Activated T-cell treated with anti-CD3 and anti-CD28 coated beads, Interleukin-2, amount 50 U/mL, for 72 hours (primary cell): ENCODE data around the gene SLC5A10. TPM values are rescaled to one million over a fixed set of nuclear protein-coding genes. Genes with fewer than 3 reads are reported as not detected.

Source experiments
- ATAC-seq, 2 donors: fragments of 150-1000 bp; cut with Tn5 transposase; replicated peaks in 1 of 2; 2 replicates each; pipeline ENCODE4 v1.10.0; 2021; ENCODE audit warnings: moderate library complexity in 2 of 2, mild to moderate bottlenecking in 1 of 2
- DNase-seq, 2 donors: peaks; one replicate each; pipeline ENCODE4 v3.0.0; 2021 to 2022; ENCODE audit warnings: mixed read lengths in 1 of 2
- H3K27ac Mint-ChIP-seq: one replicate; pipeline ENCODE4 v1.8.0; 2022; ENCODE audit warnings: mild to moderate bottlenecking, moderate library complexity, mixed read lengths
- H3K27me3 Mint-ChIP-seq: one replicate; pipeline ENCODE4 v1.8.0; 2022; ENCODE audit warnings: low read depth, mixed read lengths
- H3K36me3 Mint-ChIP-seq, 2 donors: one replicate each; pipeline ENCODE4 v1.8.0; 2022; ENCODE audit warnings: mixed read lengths in 2 of 2, mild to moderate bottlenecking in 1 of 2; ENCODE audit not compliant: insufficient read depth in 2 of 2
- H3K4me1 Mint-ChIP-seq: one replicate; pipeline ENCODE4 v1.8.0; 2022; ENCODE audit warnings: low read depth, mixed read lengths
- H3K4me3 Mint-ChIP-seq, 2 donors: one replicate each; pipeline ENCODE4 v1.8.0; 2022; ENCODE audit warnings: mild to moderate bottlenecking in 2 of 2, mixed read lengths in 2 of 2, moderate library complexity in 2 of 2
- H3K9me3 Mint-ChIP-seq, 2 donors: one replicate each; pipeline ENCODE4 v1.8.0; 2022; ENCODE audit warnings: mixed read lengths in 2 of 2
- total RNA-seq, 2 donors: library from RNA; stranded (reverse); gene quantifications; one replicate each; pipeline ENCODE4 v1.2.3, GENCODE V29; 2022

SLC5A10 gene
- total RNA-seq, 2 donors from 2014 or later = not detected

DNA sequence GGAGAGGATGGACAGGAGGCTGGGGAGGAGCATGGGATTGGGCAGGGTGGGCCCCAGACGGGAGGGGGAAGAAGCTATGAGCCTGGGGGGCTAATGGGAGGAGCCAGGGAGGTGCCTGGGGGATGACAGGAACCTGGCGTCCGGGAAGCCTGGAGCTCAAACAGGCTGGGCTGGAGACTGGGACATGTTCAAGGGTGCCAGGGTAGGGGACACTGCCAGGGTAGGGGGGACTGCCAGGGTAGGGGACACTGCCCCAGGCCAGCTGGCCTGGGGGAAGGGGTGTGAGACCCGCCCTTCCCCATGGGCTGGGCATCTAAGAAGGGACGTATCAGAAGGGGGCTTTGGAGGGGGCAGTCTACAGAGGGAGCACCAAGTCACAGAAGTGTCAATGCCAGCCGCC, 59.6 kb downstream of the SLC5A10 start:
- no peaks in the 10 kb centered on the region for H3K36me3 Mint-ChIP-seq
- no peak for ATAC-seq
- no peak overlapping the region for H3K27ac Mint-ChIP-seq
- H3K4me1 Mint-ChIP-seq = no peaks in the 10 kb centered on the region
- no peak overlapping the region for H3K4me3 Mint-ChIP-seq
- no peaks in the 10 kb centered on the region for H3K27me3 Mint-ChIP-seq
- DNase-seq = no peak
- no peaks in the 10 kb centered on the region for H3K9me3 Mint-ChIP-seq

DNA sequence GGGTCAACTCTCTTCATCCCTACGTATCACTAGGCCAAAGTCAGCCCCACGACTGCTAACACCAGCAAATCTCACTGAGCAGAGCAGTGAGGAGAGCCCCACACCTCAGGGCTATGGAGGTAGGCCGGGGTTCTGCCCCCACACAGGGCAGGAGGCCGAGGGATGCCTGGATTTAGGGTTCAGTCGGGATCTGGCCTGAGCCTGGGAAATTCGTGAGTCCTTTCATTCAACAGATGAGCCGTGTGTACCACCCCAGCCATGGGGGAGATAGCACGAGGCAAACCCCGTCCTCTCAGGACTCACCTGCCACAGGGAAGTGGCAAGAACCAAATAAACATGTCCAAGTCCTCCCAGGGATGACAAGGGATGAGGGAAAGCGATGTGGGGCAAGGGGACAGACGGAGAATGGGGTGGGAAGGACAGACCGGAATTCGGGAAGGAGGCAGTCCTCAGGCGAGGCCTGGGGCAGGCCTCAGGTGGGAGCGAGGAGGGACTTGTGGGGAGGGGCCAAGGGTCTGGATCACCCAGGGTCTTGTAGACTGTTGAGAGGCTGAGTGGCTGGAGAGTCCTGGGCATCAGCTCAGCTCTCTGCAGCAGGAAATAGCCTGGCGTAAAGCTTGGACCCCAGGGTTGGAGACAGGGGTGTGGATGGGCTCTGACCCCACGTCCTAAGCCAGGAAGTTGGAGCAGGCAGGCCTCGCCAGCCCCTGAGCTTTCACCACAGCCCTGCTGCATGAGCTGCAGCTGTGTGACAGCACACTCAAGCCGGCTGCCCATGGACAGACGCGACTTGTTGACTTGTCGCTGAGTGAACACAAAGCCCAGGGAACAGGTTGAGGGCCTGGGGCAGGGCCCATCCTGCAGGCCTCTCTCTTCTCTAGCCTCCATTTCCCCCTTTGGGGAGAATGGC, 60.5 kb downstream of the SLC5A10 start:
- Mint-ChIP-seq H3K4me3 (no peak overlapping the region), H3K36me3 (no peaks in the 10 kb centered on the region), H3K4me1 (no peaks in the 10 kb centered on the region), H3K27me3 (no peaks in the 10 kb centered on the region), H3K9me3 (no peaks in the 10 kb centered on the region), H3K27ac (no peak overlapping the region)
- DNase-seq (no peak), ATAC-seq (no peak)

DNA sequence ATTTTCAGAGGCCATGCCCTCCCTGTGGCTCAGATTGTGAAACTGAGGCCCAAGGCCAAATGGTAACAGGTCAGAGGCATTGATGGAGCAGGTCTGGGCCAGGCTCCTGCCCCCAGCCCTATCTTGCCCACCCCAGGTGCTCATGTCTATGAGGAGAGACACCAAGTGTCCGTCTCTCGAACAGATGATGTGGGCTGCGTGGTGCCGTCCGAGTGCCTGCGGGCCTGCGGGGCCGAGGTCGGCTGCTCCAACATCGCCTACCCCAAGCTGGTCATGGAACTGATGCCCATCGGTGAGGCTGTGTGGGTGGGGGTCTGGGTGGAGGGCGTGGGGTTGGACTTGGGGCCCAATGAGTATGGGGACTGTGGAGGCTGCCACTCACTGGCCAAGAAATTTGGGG, 61.3 kb downstream of the SLC5A10 start:
- no peak overlapping the region for H3K27ac Mint-ChIP-seq
- no peak overlapping the region for H3K4me3 Mint-ChIP-seq
- ATAC-seq (no peak), DNase-seq (no peak)
- H3K9me3 Mint-ChIP-seq = no peaks in the 10 kb centered on the region
- no peaks in the 10 kb centered on the region for H3K27me3 Mint-ChIP-seq
- no peaks in the 10 kb centered on the region for H3K4me1 Mint-ChIP-seq
- no peaks in the 10 kb centered on the region for H3K36me3 Mint-ChIP-seq

DNA sequence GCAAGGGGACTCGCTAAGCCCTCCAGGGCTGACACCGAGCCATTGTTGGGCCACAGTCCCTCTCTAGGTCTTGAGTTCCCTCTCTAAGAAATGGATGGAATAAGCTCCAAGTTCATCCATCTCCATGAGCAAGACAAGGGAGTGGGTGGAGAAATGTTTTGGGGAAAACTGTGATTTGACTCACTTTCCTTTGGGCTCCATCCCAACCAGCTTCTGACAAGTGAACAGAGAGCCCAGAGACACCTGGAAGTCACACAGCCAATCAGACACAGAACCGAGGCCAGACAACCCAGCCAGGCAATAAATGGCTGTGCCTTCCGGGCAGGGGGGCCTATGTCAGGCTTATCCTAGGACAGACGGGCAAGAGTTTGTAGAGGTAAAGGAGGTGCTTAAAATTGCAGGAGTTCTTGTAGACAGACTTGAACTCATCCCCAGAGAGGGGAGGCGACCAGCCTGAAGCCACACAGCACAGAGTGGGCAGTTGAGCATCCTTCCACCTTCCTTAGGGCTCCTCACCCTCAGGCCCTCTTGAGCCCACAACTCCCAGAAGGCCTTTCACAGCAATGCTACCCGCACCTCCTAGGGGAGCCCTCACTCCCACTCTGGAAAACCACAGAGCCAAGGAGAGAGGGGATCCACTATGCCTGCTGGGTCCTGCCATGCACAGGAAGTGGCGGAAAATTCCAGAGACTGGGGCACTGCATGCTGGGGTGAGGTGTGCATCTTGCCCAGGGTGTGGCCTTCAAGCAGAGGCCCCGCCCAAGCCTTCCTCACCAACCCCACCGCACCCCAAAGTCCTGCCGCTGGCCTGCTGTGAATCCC, 62.1 kb downstream of the SLC5A10 start:
- ATAC-seq = no peak
- no peaks in the 10 kb centered on the region for H3K9me3 Mint-ChIP-seq
- H3K4me1 Mint-ChIP-seq = no peaks in the 10 kb centered on the region
- H3K4me3 Mint-ChIP-seq = no peak overlapping the region
- no peak for DNase-seq
- H3K27ac Mint-ChIP-seq = no peak overlapping the region
- H3K36me3 Mint-ChIP-seq = peaks cover 0 to 3% of the 10 kb centered on the region in 2 donors
- H3K27me3 Mint-ChIP-seq = no peaks in the 10 kb centered on the region

DNA sequence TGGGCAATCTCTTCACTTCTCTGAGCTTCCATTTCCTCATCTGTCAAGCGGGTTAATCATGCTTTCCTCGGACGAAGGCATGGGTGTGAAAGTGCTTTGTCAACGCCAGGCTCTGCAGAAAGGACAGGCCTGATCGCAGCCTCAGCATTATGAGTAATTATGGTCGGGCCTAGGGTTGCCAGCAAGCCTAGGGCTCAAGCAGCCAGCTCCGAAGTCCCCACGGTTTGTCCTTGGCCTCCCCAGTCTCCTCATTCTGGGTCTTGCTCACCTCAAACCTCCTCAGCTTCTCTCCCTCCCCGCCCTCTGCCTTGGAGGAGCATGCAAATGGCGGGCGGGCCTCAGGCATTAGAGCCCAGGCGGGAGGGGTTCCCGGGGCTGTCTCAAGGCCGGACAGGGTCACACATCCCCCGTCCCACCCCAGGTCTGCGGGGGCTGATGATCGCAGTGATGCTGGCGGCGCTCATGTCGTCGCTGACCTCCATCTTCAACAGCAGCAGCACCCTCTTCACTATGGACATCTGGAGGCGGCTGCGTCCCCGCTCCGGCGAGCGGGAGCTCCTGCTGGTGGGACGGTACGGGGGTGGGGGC, 62.8 kb downstream of the SLC5A10 start:
- no peak overlapping the region for H3K27ac Mint-ChIP-seq
- H3K4me3 Mint-ChIP-seq = no peak overlapping the region
- DNase-seq = no peak
- peaks cover 0 to 3% of the 10 kb centered on the region in 2 donors for H3K36me3 Mint-ChIP-seq
- no peak for ATAC-seq
- H3K27me3 Mint-ChIP-seq = no peaks in the 10 kb centered on the region
- H3K9me3 Mint-ChIP-seq = no peaks in the 10 kb centered on the region
- no peaks in the 10 kb centered on the region for H3K4me1 Mint-ChIP-seq

DNA sequence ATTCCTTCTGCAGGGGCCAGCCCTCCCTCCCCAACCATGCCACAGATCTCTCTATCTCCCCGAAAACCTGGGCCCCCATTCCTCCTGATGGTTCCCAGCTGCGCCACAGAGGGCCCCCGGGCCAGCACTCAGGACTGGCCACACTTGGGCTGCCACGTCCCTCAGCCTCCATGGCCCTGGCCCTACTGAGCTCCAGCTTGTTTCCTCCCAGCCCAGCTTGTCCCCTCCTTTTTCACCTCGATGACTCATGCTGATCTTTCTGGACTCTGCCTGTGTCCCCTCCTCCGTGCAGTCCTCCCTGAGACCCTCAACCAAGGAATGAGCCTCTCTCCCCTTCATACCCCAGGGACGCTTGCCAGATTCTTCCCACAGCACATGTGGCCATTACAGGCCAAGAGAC, 63.5 kb downstream of the SLC5A10 start:
- no peaks in the 10 kb centered on the region for H3K27me3 Mint-ChIP-seq
- H3K4me1 Mint-ChIP-seq = no peaks in the 10 kb centered on the region
- DNase-seq (no peak), ATAC-seq (no peak)
- H3K36me3 Mint-ChIP-seq = peaks cover 0 to 3% of the 10 kb centered on the region in 2 donors
- no peak overlapping the region for H3K27ac Mint-ChIP-seq
- H3K9me3 Mint-ChIP-seq = no peaks in the 10 kb centered on the region
- H3K4me3 Mint-ChIP-seq = no peak overlapping the region

DNA sequence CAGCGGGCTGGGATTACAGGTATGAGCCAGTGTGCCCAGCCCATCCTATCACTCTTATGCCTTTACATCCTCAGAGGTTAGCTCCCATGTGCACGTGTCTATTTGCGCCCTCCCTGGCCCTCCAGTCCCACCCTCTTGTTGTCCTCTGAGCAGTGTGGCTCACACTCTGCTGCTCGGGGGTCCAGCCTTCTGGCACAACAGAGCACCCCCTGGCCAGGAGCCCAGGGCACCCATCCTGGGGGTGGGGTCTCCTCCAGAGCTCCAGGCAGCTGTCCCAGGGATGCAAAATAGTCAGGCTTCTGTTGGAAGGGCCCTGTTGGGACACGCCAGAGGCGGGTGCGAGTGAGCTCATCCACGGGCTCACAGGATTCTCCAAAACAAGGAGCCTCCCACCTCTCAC, 64.3 kb downstream of the SLC5A10 start:
- no peaks in the 10 kb centered on the region for H3K9me3 Mint-ChIP-seq
- peaks cover 0 to 3% of the 10 kb centered on the region in 2 donors for H3K36me3 Mint-ChIP-seq
- no peak overlapping the region for H3K4me3 Mint-ChIP-seq
- ATAC-seq (no peak), DNase-seq (no peak)
- H3K27me3 Mint-ChIP-seq = no peaks in the 10 kb centered on the region
- no peaks in the 10 kb centered on the region for H3K4me1 Mint-ChIP-seq
- no peak overlapping the region for H3K27ac Mint-ChIP-seq

DNA sequence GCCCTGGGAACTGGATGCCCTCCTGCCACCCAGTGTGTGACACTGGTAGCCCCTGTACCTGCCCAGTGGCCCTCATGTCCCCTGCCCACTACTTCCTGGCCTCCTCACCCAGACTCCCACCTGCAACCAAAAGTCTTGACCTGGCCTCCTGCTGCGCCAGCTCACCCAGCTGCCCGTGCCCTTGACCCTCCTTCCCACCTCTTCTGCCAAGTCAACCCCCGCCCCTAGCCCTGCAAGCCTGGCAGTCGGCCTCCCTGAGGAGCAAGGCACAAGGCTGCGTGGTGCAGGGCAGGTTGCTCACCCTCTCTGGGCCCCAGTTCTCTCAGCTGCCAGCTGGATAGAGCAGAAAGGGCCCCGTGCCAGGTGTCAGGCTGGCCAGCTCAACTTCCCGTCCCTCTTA, 64.9 kb downstream of the SLC5A10 start:
- Mint-ChIP-seq H3K4me3 (no peak overlapping the region), H3K27me3 (no peaks in the 10 kb centered on the region), H3K36me3 (peaks cover 0 to 3% of the 10 kb centered on the region in 2 donors), H3K4me1 (no peaks in the 10 kb centered on the region), H3K27ac (no peak overlapping the region), H3K9me3 (no peaks in the 10 kb centered on the region)
- ATAC-seq (no peak), DNase-seq (no peak)

DNA sequence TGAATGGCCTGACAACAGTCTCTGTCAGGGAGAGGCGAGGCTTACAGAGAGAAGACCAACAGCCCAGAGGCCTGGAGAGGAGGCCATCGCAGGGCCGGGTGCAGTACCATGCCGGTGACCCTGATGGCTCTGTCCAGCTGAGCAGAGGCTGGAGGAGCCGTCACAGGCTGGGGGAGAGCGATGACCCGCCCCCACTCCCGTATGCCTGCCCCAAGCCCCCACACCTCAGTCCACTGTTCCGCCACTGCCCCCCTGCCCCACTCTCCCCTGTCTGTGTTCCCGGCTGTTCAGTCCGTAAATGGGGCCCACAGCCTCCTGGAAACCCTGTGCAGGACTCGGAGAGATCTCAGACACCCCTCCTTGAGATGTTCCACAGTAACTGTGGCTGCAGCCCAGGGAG, 65.4 kb downstream of the SLC5A10 start:
- H3K9me3 Mint-ChIP-seq = no peaks in the 10 kb centered on the region
- DNase-seq (no peak), ATAC-seq (no peak)
- H3K27me3 Mint-ChIP-seq = no peaks in the 10 kb centered on the region
- no peak overlapping the region for H3K4me3 Mint-ChIP-seq
- no peak overlapping the region for H3K27ac Mint-ChIP-seq
- H3K36me3 Mint-ChIP-seq = peaks cover 0 to 3% of the 10 kb centered on the region in 2 donors
- H3K4me1 Mint-ChIP-seq = no peaks in the 10 kb centered on the region

DNA sequence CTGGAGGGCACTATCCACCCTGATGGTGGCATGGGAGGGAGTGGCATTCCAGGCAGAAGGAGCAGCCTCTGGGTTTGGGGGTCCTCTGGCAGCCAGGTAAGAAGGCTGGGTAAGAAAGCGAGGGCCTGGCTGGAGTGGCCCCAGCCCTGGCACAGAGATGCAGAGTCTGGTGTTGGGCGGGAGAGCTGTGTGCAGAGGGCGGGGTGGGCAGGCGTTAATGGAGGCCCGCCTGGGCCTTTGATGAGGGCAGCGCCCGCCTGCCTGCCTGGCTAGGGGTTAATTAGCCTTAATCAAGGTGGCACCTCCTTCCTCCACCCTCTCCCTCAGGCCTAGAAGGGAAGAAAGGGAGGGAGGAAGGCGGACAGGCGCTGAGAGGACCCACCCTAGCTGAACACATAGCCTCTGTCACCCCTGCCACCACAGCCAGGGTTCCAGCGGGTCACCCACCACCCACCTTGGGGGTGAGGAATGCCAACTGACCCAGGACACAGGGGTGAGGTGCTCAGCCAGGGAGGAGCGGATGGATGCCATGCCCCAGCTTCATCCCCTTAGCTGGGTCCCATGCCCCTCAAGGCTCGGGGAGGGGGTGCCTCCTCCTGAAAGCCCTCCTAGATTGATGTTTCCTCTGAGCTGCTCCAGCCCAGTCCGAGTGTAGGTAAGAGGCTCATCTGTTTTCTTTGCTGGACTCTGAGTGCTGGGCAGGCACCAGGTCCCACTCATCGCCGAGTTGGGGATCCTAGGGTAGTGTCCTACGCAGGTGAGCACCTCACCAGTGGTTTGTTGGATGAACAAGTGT, 66.0 kb downstream of the SLC5A10 start:
- DNase-seq (no peak), ATAC-seq (no peak)
- no peaks in the 10 kb centered on the region for H3K9me3 Mint-ChIP-seq
- no peaks in the 10 kb centered on the region for H3K4me1 Mint-ChIP-seq
- no peak overlapping the region for H3K27ac Mint-ChIP-seq
- H3K27me3 Mint-ChIP-seq = no peaks in the 10 kb centered on the region
- no peak overlapping the region for H3K4me3 Mint-ChIP-seq
- H3K36me3 Mint-ChIP-seq = peaks cover 0 to 3% of the 10 kb centered on the region in 2 donors

DNA sequence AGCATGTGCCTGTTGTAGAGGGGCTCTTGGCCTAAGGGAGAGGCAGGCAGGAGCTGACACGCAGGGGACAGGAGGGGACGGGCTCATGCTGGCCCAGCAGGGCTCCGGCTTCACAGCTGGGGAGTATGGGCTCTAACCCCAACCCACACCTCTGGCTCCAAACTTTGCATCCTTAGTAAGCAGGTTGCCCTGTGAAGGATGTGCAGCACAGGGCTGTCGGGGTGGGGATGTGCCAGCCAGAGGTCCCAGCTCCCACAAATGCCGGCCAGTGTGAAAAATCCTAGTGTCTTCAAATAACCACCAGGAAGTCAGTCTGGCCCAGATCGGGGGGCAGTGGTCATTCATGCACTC, 66.6 kb downstream of the SLC5A10 start:
- Mint-ChIP-seq H3K27me3 (no peaks in the 10 kb centered on the region), H3K4me3 (no peak overlapping the region), H3K4me1 (no peaks in the 10 kb centered on the region), H3K9me3 (no peaks in the 10 kb centered on the region), H3K36me3 (peaks cover 0 to 3% of the 10 kb centered on the region in 2 donors), H3K27ac (no peak overlapping the region)
- ATAC-seq (no peak), DNase-seq (no peak)

DNA sequence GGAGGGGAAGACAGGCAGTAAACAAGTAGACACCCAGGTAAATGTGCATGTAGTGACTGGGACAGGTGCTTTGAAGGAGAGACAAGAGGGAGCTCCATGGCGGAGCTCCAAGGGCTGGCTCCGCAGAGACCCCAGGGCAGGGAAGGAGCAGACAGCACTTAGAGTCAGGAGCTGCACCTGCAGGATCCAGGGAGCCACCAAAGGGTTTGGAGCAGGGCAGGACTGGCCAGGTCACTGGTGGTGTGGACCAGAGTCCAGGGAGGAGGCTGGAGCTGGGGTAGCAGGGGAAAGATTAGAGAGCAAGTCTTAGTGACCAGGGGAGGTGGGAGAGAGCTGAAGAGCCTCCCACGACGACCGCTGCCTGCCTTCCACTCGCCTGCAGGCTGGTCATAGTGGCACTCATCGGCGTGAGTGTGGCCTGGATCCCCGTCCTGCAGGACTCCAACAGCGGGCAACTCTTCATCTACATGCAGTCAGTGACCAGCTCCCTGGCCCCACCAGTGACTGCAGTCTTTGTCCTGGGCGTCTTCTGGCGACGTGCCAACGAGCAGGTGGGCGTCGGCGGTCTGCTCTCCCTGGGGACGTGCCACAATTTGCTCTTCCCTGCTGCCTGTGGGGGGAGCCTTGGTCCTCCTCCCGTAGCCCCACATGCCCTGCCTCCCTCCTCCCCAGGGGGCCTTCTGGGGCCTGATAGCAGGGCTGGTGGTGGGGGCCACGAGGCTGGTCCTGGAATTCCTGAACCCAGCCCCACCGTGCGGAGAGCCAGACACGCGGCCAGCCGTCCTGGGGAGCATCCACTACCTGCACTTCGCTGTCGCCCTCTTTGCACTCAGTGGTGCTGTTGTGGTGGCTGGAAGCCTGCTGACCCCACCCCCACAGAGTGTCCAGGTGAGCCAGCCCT, 67.3 kb downstream of the SLC5A10 start:
- H3K27ac Mint-ChIP-seq = no peak overlapping the region
- DNase-seq (no peak), ATAC-seq (no peak)
- peaks cover 7% of the 10 kb centered on the region for H3K4me1 Mint-ChIP-seq
- no peaks in the 10 kb centered on the region for H3K9me3 Mint-ChIP-seq
- no peaks in the 10 kb centered on the region for H3K27me3 Mint-ChIP-seq
- peaks cover 0 to 3% of the 10 kb centered on the region in 2 donors for H3K36me3 Mint-ChIP-seq
- no peak overlapping the region for H3K4me3 Mint-ChIP-seq
